SK-N-SH (cell line): ENCODE data around the gene CSNK2A1. TPM values are rescaled to one million over a fixed set of nuclear protein-coding genes. Genes with fewer than 3 reads are reported as not detected.

ENCODE experiments used
- CTCF ChIA-PET: fragments of 300-600, 350-600 bp; formaldehyde crosslinking; extraction: SDS; loops from one replicate; lab custom pipeline; 2021; lab: Yijun Ruan, JAX
- POLR2A ChIA-PET: fragments of 350-600 bp; sonication (Branson Sonifier 250); formaldehyde crosslinking; extraction: SDS; loops from one replicate; lab custom pipeline; 2020; ENCODE audit warnings: antibody characterized with exemption, inconsistent platforms; lab: Yijun Ruan, JAX
- DNase-seq: peaks from one replicate; pipeline ENCODE4 v3.0.0; 2012
- H2AFZ ChIP-seq: fragments of 200-600 bp; sonication (generic); 2 replicates; pipeline ENCODE4 v1.8.1; 2016; ENCODE audit warnings: antibody characterized with exemption, mild to moderate bottlenecking, low read depth
- H3F3A ChIP-seq: fragments of 200-600 bp; sonication (generic); replicated peaks from 2 replicates; pipeline ENCODE3; 2016; ENCODE audit warnings: antibody characterized with exemption, mild to moderate bottlenecking; ENCODE audit not compliant: insufficient read depth
- H3K27ac ChIP-seq, 2 experiments: fragments of 200-500 bp in 1 of 2; fragments of 200-600 bp in 1 of 2; sonication (Bioruptor generic) in 1 of 2; sonication (generic), shearing (Covaris generic) in 1 of 2; 2 replicates each; pipeline versions ENCODE4 v1.5.1 to v1.6.1; 2014 to 2016; ENCODE audit warnings: low read depth in 2 of 2, inconsistent platforms in 1 of 2, low read length in 1 of 2, mild to moderate bottlenecking in 1 of 2, mixed read lengths in 1 of 2
- H3K27me3 ChIP-seq: fragments of 200-600 bp; sonication (generic), shearing (Covaris generic); 2 replicates; pipeline ENCODE4 v1.6.1; 2016; ENCODE audit warnings: mixed run types; ENCODE audit not compliant: insufficient read depth
- H3K36me3 ChIP-seq, 2 experiments: fragments of 200-500 bp in 1 of 2; fragments of 200-600 bp in 1 of 2; sonication (Bioruptor generic) in 1 of 2; sonication (generic) in 1 of 2; replicated peaks in 1 of 2; 2 replicates each; pipeline versions ENCODE3 to v1.5.1; 2014 to 2016; ENCODE audit warnings: low read length in 1 of 2, mild to moderate bottlenecking in 1 of 2; ENCODE audit not compliant: insufficient read depth in 2 of 2, control insufficient read depth in 1 of 2
- H3K4me1 ChIP-seq, 2 experiments: fragments of 200-500 bp in 1 of 2; fragments of 200-600 bp in 1 of 2; sonication (Bioruptor generic) in 1 of 2; sonication (generic), shearing (Covaris generic) in 1 of 2; 2 replicates each; pipeline versions ENCODE4 v1.5.1 to v1.6.1; 2014 to 2016; ENCODE audit warnings: low read depth in 1 of 2, low read length in 1 of 2, mixed run types in 1 of 2; ENCODE audit not compliant: insufficient read depth in 2 of 2, control insufficient read depth in 1 of 2
- H3K4me2 ChIP-seq: fragments of 200-600 bp; sonication (generic), shearing (Covaris generic); 2 replicates; pipeline ENCODE4 v1.6.1; 2017; ENCODE audit warnings: mixed run types
- H3K4me3 ChIP-seq, 2 experiments: fragments of 200-500 bp in 1 of 2; fragments of 200-600 bp in 1 of 2; sonication (Bioruptor generic) in 1 of 2; sonication (generic), shearing (Covaris generic) in 1 of 2; 2 replicates each; pipeline versions ENCODE4 v1.5.1 to v1.8.1; 2014 to 2016; ENCODE audit warnings: low read depth in 2 of 2, inconsistent platforms in 1 of 2, low read length in 1 of 2, mild to moderate bottlenecking in 1 of 2, mixed read lengths in 1 of 2, moderate library complexity in 1 of 2
- H3K79me2 ChIP-seq: fragments of 200-600 bp; sonication (generic); 2 replicates; pipeline ENCODE4 v1.8.1; 2017; ENCODE audit warnings: mild to moderate bottlenecking; ENCODE audit not compliant: insufficient read depth
- H3K9ac ChIP-seq: fragments of 200-600 bp; sonication (generic); 2 replicates; pipeline ENCODE4 v1.6.1; 2017; ENCODE audit warnings: mixed run types
- H3K9me2 ChIP-seq: fragments of 200-600 bp; sonication (generic); 2 replicates; pipeline ENCODE4 v1.6.1; 2017; ENCODE audit warnings: mixed run types
- H3K9me3 ChIP-seq: fragments of 200-600 bp; sonication (generic); 2 replicates; pipeline ENCODE4 v1.6.1; 2017; ENCODE audit warnings: mixed run types, mild to moderate bottlenecking, moderate library complexity
- H4K20me1 ChIP-seq: fragments of 200-600 bp; sonication (generic); 2 replicates; pipeline ENCODE4 v1.6.1; 2017; ENCODE audit warnings: mild to moderate bottlenecking, mixed run types; ENCODE audit not compliant: insufficient read depth
- CHD2 ChIP-seq: fragments of 150-350 bp; IDR thresholded peaks from 2 replicates; pipeline ENCODE4 v1.6.1; 2018; ENCODE audit warnings: low read length; ENCODE audit not compliant: partially characterized antibody
- FOSL2 ChIP-seq: IDR thresholded peaks from 2 replicates; pipeline ENCODE4 v1.4.0; 2012; ENCODE audit warnings: low read depth, mild to moderate bottlenecking, moderate library complexity, borderline replicate concordance
- FOXM1 ChIP-seq: IDR thresholded peaks from 2 replicates; pipeline ENCODE4 v1.4.0; 2012; ENCODE audit warnings: low read depth, mild to moderate bottlenecking
- GATA2 ChIP-seq: sonication (generic); formaldehyde crosslinking; IDR thresholded peaks from 2 replicates; pipeline ENCODE4 v1.5.0; 2020; ENCODE audit warnings: mild to moderate bottlenecking, missing genetic modification reagents
- JUND ChIP-seq: IDR thresholded peaks from 2 replicates; pipeline ENCODE4 v1.4.0; 2012
- NRF1 ChIP-seq: IDR thresholded peaks from 2 replicates; pipeline ENCODE4 v1.6.1; 2012; ENCODE audit warnings: low read depth, mild to moderate bottlenecking, low read length
- POLR2AphosphoS5 ChIP-seq: IDR thresholded peaks from 2 replicates; pipeline ENCODE4 v1.6.1; 2012; ENCODE audit warnings: low read depth, low read length
- RXRA ChIP-seq: IDR thresholded peaks from 2 replicates; pipeline ENCODE4 v1.4.0; 2012; ENCODE audit warnings: low read depth, mild to moderate bottlenecking, borderline replicate concordance
- TAF1 ChIP-seq: IDR thresholded peaks from 2 replicates; pipeline ENCODE4 v1.6.1; 2012; ENCODE audit warnings: low read depth, mild to moderate bottlenecking, low read length, moderate library complexity, borderline replicate concordance
- TCF12 ChIP-seq: IDR thresholded peaks from 2 replicates; pipeline ENCODE4 v1.4.0; 2012
- WGBS: methylation state at CpG from one replicate; pipeline ENCODE4 v1.1.6; 2017; ENCODE audit warnings: low lambda C conversion rate; 5-methylcytosine and 5-hydroxymethylcytosine counted together
- polyA plus RNA-seq, 3 experiments: library from polyadenylated mRNA; depleted of rRNA; stranded (reverse); fragments of >200 nt; gene quantifications; 2 replicates each; pipeline ENCODE4 v1.2.3, GENCODE V29; 2012

The CSNK2A1 gene
- polyA plus RNA-seq, 1 of the 3 experiments (the other 2 are of a cell fraction) = 61.9 TPM

GRCh38 chr20:472137-472846, 71.3 kb downstream of the CSNK2A1 start:
- H2AFZ ChIP-seq = no peak overlapping the region
- no peak overlapping the region for H3K27ac ChIP-seq
- POLR2A ChIA-PET = no interaction called here
- H4K20me1 ChIP-seq = no peaks in the 10 kb centered on the region
- H3K4me3 ChIP-seq = no peak overlapping the region
- no peaks in the 10 kb centered on the region for H3K79me2 ChIP-seq
- H3K4me1 ChIP-seq = no peaks in the 10 kb centered on the region
- peaks cover 6% of the 10 kb centered on the region for H3F3A ChIP-seq
- TF ChIP-seq TCF12 = no peak
- WGBS = 76% methylated on average over 9 of the region's 9 CpGs
- no peaks in the 10 kb centered on the region for H3K9me2 ChIP-seq
- peaks cover 8% of the 10 kb centered on the region; the same call in 1 of the 2 replicates for H3K9me3 ChIP-seq
- peaks cover 3 to 13% of the 10 kb centered on the region in 2 experiments for H3K36me3 ChIP-seq
- no peak overlapping the region for H3K4me2 ChIP-seq
- no peak overlapping the region for H3K9ac ChIP-seq
- H3K27me3 ChIP-seq = no peaks in the 10 kb centered on the region
- CTCF ChIA-PET = interaction anchor here (0.7 to 1.3 kb wide), 6 partner anchors 10 to 118 kb away, joined by 3 to 4 read pairs (median 3); no protein-coding TSS in a partner anchor
- DNase-seq = no peak

GRCh38 chr20:469746-470490, 73.7 kb downstream of the CSNK2A1 start:
- TF ChIP-seq GATA2 (no peak), CHD2 (no peak), POLR2AphosphoS5 (no peak), RXRA (no peak), NRF1 (no peak), TCF12 (no peak), TAF1 (no peak), FOXM1 (no peak), FOSL2 (no peak), JUND (no peak)
- Histone ChIP-seq H3F3A (peaks cover 6% of the 10 kb centered on the region), H3K9ac (no peak overlapping the region), H3K9me3 (peaks cover 8% of the 10 kb centered on the region; the same call in 1 of the 2 replicates), H3K4me1 (no peaks in the 10 kb centered on the region), H3K4me3 (no peak overlapping the region), H3K27ac (no peak overlapping the region), H2AFZ (no peak overlapping the region), H3K36me3 (peaks cover 0 to 7% of the 10 kb centered on the region in 2 experiments), H4K20me1 (no peaks in the 10 kb centered on the region), H3K27me3 (no peaks in the 10 kb centered on the region), H3K4me2 (no peak overlapping the region), H3K9me2 (no peaks in the 10 kb centered on the region), H3K79me2 (no peaks in the 10 kb centered on the region)
- WGBS = 42% methylated on average over 8 of the region's 8 CpGs
- CTCF ChIA-PET = interaction anchor here (1.0 to 1.7 kb wide), 2 partner anchors 8 to 52 kb away, joined by 3 to 4 read pairs; partner anchors contain the start of gene TBC1D20
- DNase-seq = no peak
- POLR2A ChIA-PET = no interaction called here

DNA sequence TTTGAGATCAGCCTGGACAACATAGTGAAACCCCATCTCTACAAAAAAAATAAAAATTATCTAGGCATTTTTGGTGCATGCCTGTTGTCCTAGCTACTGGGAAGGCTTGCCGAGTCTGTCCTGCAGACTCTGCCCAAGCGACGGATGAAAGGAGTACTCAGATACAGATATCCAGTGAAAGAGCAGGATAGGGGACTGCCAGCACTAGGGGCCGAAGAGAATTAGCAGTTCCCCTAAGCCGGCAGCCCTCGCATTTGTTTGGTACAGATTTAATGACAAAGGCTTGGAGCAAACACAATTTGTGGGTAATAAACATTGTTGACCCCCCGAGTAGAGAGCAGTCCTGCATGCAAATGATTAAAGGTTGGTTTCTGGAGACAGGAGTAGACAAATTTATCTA, 75.8 kb downstream of the CSNK2A1 start:
- Histone ChIP-seq H3K27me3 (no peaks in the 10 kb centered on the region), H3K4me1 (peaks cover 0 to 3% of the 10 kb centered on the region in 2 experiments; a peak in 1 of 4 replicates), H3K9me2 (no peaks in the 10 kb centered on the region), H3K36me3 (no peaks in the 10 kb centered on the region), H3K27ac (no peak overlapping the region), H3F3A (peaks cover 7% of the 10 kb centered on the region), H3K79me2 (no peaks in the 10 kb centered on the region), H3K4me2 (no peak overlapping the region), H3K9me3 (peaks cover 8% of the 10 kb centered on the region; the same call in 1 of the 2 replicates), H3K9ac (no peak overlapping the region), H2AFZ (no peak overlapping the region), H3K4me3 (no peak overlapping the region), H4K20me1 (no peaks in the 10 kb centered on the region)
- TF ChIP-seq FOSL2 (no peak), NRF1 (no peak), FOXM1 (no peak), TCF12 (no peak)
- WGBS = 56% methylated on average over 7 of the region's 7 CpGs
- ChIA-PET CTCF (interaction anchor here (1.9 to 2.2 kb wide), 2 partner anchors 11 to 36 kb away, joined by 7 to 8 read pairs; no protein-coding TSS in a partner anchor), POLR2A (no interaction called here)
- DNase-seq = no peak
